KMS-11 (cell line): ENCODE results near the gene IL6R.

Experiments used
- H2AFZ ChIP-seq: fragments of 200-600 bp; sonication (generic); 2 replicates; pipeline ENCODE4 v1.6.1; 2016; ENCODE audit warnings: antibody characterized with exemption, mixed run types, low read depth
- H3K27ac ChIP-seq: fragments of 200-600 bp; sonication (generic); 2 replicates; pipeline ENCODE4 v1.6.1; 2016; ENCODE audit warnings: mild to moderate bottlenecking, mixed run types
- H3K27me3 ChIP-seq: fragments of 200-600 bp; sonication (generic); 2 replicates; pipeline ENCODE4 v1.6.1; 2017; ENCODE audit warnings: mild to moderate bottlenecking, low read depth, mixed run types, moderate library complexity; ENCODE audit not compliant: insufficient read depth
- H3K36me3 ChIP-seq: fragments of 200-600 bp; sonication (generic); 2 replicates; pipeline ENCODE4 v1.6.1; 2017; ENCODE audit warnings: mild to moderate bottlenecking, mixed run types; ENCODE audit not compliant: insufficient read depth
- H3K4me1 ChIP-seq: fragments of 200-600 bp; sonication (generic); 2 replicates; pipeline ENCODE4 v1.6.1; 2016; ENCODE audit warnings: mild to moderate bottlenecking, low read depth, mixed run types; ENCODE audit not compliant: poor library complexity, severe bottlenecking
- H3K4me2 ChIP-seq: fragments of 200-600 bp; sonication (generic); 2 replicates; pipeline ENCODE4 v1.7.0; 2016; ENCODE audit warnings: mild to moderate bottlenecking, mixed run types
- H3K4me3 ChIP-seq: fragments of 200-600 bp; sonication (generic); IDR thresholded peaks from 2 replicates; pipeline ENCODE4 v1.6.1; 2017; ENCODE audit warnings: low read depth, low read length, mixed read lengths; ENCODE audit not compliant: insufficient read depth
- H3K79me2 ChIP-seq: fragments of 200-600 bp; sonication (generic); 2 replicates; pipeline ENCODE4 v1.6.1; 2016; ENCODE audit warnings: low read depth, mixed run types; ENCODE audit not compliant: insufficient read depth
- H3K9ac ChIP-seq: fragments of 200-600 bp; sonication (generic); 2 replicates; pipeline ENCODE4 v1.6.1; 2016; ENCODE audit warnings: mild to moderate bottlenecking, mixed run types
- H4K20me1 ChIP-seq: fragments of 200-600 bp; sonication (generic); 2 replicates; pipeline ENCODE4 v1.6.1; 2016; ENCODE audit warnings: mild to moderate bottlenecking, mixed run types; ENCODE audit not compliant: insufficient read depth
- CTCF ChIP-seq: fragments of 200-600 bp; sonication (generic); conservative IDR thresholded peaks from 2 replicates; pipeline ENCODE4 v1.6.1; 2017; ENCODE audit warnings: low read depth, mild to moderate bottlenecking, antibody characterized with exemption, low read length, moderate library complexity, mixed read lengths

Gene IL6R

GRCh38 chr1:154512760-154513159, 107.6 kb downstream of the IL6R start:
- no peak for TF ChIP-seq CTCF
- H3K4me2 ChIP-seq = no peak overlapping the region
- no peak overlapping the region for H3K9ac ChIP-seq
- no peaks in the 10 kb centered on the region for H3K27me3 ChIP-seq
- H3K27ac ChIP-seq = no peak overlapping the region
- H4K20me1 ChIP-seq = no peaks in the 10 kb centered on the region
- H3K36me3 ChIP-seq = no peaks in the 10 kb centered on the region
- H3K4me1 ChIP-seq = peaks cover 7% of the 10 kb centered on the region
- H3K79me2 ChIP-seq = no peaks in the 10 kb centered on the region
- no peak overlapping the region for H2AFZ ChIP-seq
- H3K4me3 ChIP-seq = no peak overlapping the region

GRCh38 chr1:154514066-154514553, 109.0 kb downstream of the IL6R start:
- Histone ChIP-seq H3K4me1 (peaks cover 21% of the 10 kb centered on the region), H3K79me2 (no peaks in the 10 kb centered on the region), H2AFZ (no peak overlapping the region), H4K20me1 (no peaks in the 10 kb centered on the region), H3K9ac (no peak overlapping the region), H3K27me3 (no peaks in the 10 kb centered on the region), H3K27ac (no peak overlapping the region), H3K36me3 (no peaks in the 10 kb centered on the region), H3K4me3 (no peak overlapping the region), H3K4me2 (no peak overlapping the region)
- no peak for TF ChIP-seq CTCF

GRCh38 chr1:154517661-154518060, 112.5 kb downstream of the IL6R start:
- TF ChIP-seq CTCF = no peak
- Histone ChIP-seq H3K36me3 (no peaks in the 10 kb centered on the region), H3K79me2 (no peaks in the 10 kb centered on the region), H4K20me1 (no peaks in the 10 kb centered on the region), H3K27ac (no peak overlapping the region), H3K4me3 (no peak overlapping the region), H3K9ac (no peak overlapping the region), H3K4me2 (no peak overlapping the region; the same call in 1 of the 2 replicates), H3K27me3 (no peaks in the 10 kb centered on the region), H3K4me1 (peaks cover 52% of the 10 kb centered on the region), H2AFZ (no peak overlapping the region)
